Upper lobe of left lung (tissue), 4 donors: ENCODE measurements around the gene OR2M3.

ENCODE experiments used
- CTCF ChIP-seq, 6 experiments: fragments of 450-650 bp in 4 of 6; fragments of 200-600 bp in 2 of 6; sonication (generic) in 2 of 6; IDR thresholded peaks; one replicate each; pipeline ENCODE4 v1.5.1; 2016 to 2019; ENCODE audit warnings: antibody characterized with exemption in 6 of 6
- POLR2A ChIP-seq, 4 donors: fragments of 450-650 bp; IDR thresholded peaks; one replicate each; pipeline ENCODE4 v1.5.1; 2016 to 2017; ENCODE audit warnings: antibody characterized with exemption in 4 of 4, mild to moderate bottlenecking in 2 of 4
- POLR2AphosphoS5 ChIP-seq, 2 donors: sonication (generic); formaldehyde crosslinking; IDR thresholded peaks; one replicate each; pipeline ENCODE4 v1.5.1; 2017; ENCODE audit warnings: antibody characterized with exemption in 2 of 2

GRCh38 chr1:248164031-248164430 is 33.0 kb upstream of the OR2M3 start:
- no peak for TF ChIP-seq CTCF (IDR thresholded peaks at IDR 0.05)
- TF ChIP-seq POLR2A (IDR thresholded peaks at IDR 0.05), result no peak
- TF ChIP-seq POLR2AphosphoS5 (IDR thresholded peaks at IDR 0.05), result no peak
